ENCODE data around the gene PPP1R12B.
A peak's percentile ranks its signal among the peaks of the same experiment; 100 is the strongest.

The PPP1R12B gene

GRCh38 chr1:202561240-202561639, 212.7 kb downstream of the PPP1R12B start:
- no peak for DNase-seq (ENCODE audit: low read depth)

GRCh38 chr1:202561726-202562443, 213.4 kb downstream of the PPP1R12B start:
- H3K4me3 ChIP-seq (ENCODE audit: low read length): no peak overlapping the region
- DNase-seq (ENCODE audit: low read depth): no peak
- peak; percentile 46 for TF ChIP-seq CTCF (conservative IDR thresholded peaks at IDR 0.05; ENCODE audit: low read length)

More at GRCh38 chr1:202561240-202561639, 212.7 kb downstream of the PPP1R12B start:
- H3K4me3 ChIP-seq (ENCODE audit: low read length): no peak overlapping the region
- TF ChIP-seq CTCF (conservative IDR thresholded peaks at IDR 0.05; ENCODE audit: low read length): no peak

GRCh38 chr1:202562444-202563060, 214.1 kb downstream of the PPP1R12B start:
- peak; percentile 75 for DNase-seq (ENCODE audit: low read depth)
- no peak for TF ChIP-seq CTCF (conservative IDR thresholded peaks at IDR 0.05; ENCODE audit: low read length)
- H3K4me3 ChIP-seq (ENCODE audit: low read length): no peak overlapping the region

GRCh38 chr1:202563818-202564217, 215.3 kb downstream of the PPP1R12B start:
- no peak overlapping the region for H3K4me3 ChIP-seq (ENCODE audit: low read length)
- TF ChIP-seq CTCF (conservative IDR thresholded peaks at IDR 0.05; ENCODE audit: low read length): no peak
- no peak for DNase-seq (ENCODE audit: low read depth)

GRCh38 chr1:202564958-202565495, 216.5 kb downstream of the PPP1R12B start:
- DNase-seq (ENCODE audit: low read depth): no peak
- H3K4me3 ChIP-seq (ENCODE audit: low read length): no peak overlapping the region
- TF ChIP-seq CTCF (conservative IDR thresholded peaks at IDR 0.05; ENCODE audit: low read length): no peak

- no peak for TF ChIP-seq CTCF (conservative IDR thresholded peaks at IDR 0.05; ENCODE audit: low read length)
- no peak overlapping the region for H3K4me3 ChIP-seq (ENCODE audit: low read length)
- DNase-seq (ENCODE audit: low read depth): no peak
These were observed 217.5 kb downstream of the PPP1R12B start for GRCh38 chr1:202565890-202566602.

Measured in AG10803 (cell line).